GM06990 (cell line): ENCODE results near the gene SYMPK.

Experiments
- DNase-seq: peaks from one replicate; pipeline ENCODE4 v3.0.0-alpha.2; 2011; ENCODE audit not compliant: insufficient read length; ENCODE audit errors: extremely low read depth
- H3K27me3 ChIP-seq: replicated peaks from 2 replicates; pipeline ENCODE4 v1.6.0; 2011; ENCODE audit warnings: low read length; ENCODE audit not compliant: control insufficient read depth, insufficient read depth
- H3K36me3 ChIP-seq: 2 replicates; pipeline ENCODE4 v1.5.1; 2011; ENCODE audit warnings: low read length; ENCODE audit not compliant: control insufficient read depth, insufficient read depth
- H3K4me3 ChIP-seq: replicated peaks from 2 replicates; pipeline ENCODE4 v1.5.1; 2011; ENCODE audit warnings: low read depth, mild to moderate bottlenecking, control low read depth, low read length
- CTCF ChIP-seq: IDR thresholded peaks from 2 replicates; pipeline ENCODE4 v1.5.1; 2011; ENCODE audit warnings: low read length, control low read depth, mild to moderate bottlenecking, inconsistent platforms; ENCODE audit not compliant: insufficient read depth, poor library complexity, severe bottlenecking

The SYMPK gene

DNA sequence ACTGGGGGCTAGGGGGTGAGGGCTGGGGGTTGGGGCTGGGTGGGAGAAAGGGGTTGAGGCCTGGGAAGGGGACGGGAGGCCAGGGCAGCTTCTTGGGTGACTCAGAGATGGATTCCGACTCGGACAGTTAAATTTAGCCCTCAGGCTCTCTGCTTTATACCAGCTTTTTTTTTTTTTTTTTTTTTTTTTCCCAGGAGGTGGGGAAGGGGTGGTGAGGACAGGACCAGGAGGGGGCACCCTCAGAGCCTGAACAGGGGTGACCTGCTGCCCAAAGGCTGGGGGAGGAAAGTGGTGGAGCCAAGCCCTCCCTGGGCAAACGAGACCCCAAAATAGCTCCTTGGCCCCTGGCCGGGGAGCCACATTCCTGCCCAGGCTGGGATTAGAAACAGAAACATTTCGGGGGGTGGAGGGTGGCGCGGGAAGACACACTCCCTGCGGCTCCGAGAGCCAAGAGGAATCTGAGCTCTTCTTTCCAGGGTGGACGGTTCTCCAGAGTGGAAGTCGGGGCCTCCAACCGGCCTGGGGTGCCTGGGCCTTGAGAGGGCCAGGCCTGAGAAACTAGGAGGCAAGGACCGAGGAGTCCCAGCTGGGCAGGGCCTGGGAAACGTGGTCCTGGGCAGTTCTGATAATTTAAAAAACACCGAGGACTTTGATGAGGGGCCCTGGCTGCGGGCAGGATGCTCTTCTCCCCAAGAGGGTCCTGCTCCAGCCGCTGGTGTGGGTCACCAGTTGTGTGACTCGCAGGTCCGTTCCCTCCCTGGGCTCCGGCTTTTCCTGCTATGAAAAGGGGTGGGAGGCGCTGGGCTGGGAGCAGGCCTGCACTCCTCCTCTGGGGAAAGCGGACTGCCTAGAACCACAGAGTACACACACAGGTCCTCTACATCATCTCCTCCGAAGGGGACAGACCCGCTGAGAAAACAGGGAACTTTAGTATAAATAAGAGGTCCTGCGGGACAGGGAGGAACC lies 79.8 kb downstream of the SYMPK start:
- Histone ChIP-seq H3K27me3 (no peaks in the 10 kb centered on the region), H3K36me3 (peaks cover 22% of the 10 kb centered on the region), H3K4me3 (no peak overlapping the region)
- no peak for DNase-seq
- TF ChIP-seq CTCF = no peak

DNA sequence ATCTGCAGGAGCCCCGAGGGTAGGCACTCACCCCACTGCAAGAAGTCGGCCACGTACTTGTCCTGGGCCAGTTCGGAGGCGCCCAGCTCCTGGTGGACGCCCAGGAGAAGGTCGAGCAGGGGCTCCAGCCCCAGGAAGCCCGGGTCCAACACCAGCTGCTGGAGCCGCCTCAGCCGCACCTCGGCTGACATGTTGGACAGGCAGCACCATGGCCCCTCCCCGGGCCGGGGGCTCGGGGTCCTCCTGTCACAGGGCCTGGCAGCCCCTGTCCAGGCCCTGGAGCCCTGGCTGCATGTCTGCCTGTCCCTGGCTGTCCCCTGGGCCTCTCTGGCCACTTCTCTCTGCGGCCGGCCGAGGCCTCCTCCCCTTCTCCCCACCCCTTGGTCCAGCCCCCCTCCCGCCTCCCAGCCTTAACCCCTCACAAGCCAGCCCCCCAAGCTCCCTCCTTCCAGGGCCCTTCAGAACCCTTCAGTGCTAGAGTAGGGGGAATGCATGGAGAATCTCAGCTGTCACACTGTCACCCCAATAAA lies 80.7 kb downstream of the SYMPK start, which contains the start of gene DMPK:
Gene DMPK, minus strand, starts transcription at position 329 of the 530 bp plus-strand sequence. Its CDS starts 138 bp downstream, at position 191.
- no peak for TF ChIP-seq CTCF
- no peak for DNase-seq
- no peak within 1 kb of the TSS for H3K4me3 ChIP-seq

DNA sequence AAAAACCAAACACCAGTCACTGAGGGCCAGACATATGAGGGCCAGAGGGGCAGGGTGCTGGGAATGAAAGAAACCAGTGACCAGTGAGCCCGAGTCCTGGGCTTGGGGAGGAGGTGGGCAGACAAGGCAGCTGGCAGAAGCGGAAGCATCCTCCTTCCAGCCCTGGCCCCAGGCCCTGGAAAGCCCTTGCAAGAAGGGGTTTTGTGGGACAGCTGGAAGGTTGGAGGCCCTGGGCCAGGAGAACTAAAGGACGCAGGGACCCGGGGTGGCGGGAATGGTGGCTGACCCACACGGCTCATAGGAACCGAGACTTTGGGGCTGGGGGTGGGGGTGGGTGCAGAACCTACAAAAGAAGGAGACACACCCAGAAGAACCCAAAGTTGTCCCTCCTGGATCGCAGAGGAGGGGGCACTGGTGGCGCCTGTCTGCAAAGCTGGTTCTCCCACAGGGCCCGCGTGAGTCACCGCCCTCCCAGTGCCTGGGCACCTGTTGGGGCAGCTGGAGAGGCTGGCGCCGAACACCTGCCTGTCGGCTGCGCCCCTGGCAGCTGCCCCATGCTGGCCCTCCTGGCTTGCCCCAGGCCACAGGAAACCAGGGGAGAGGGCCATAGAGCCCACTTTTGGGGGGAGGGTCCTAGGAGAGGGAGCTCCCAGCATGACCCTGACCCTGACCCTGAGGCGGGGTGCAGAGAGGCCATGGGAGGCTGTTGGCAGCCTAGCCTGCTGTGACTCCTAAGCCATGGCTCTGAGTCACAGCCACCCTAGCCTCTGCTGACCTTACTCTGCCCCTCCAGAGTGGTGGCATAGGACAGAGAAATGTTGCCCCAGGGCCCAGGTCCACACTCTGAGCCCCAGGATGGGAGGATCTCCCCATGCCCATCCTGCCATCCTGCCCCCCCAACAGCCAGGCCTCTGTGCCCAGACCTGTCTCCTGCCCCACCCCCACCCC lies 81.5 kb downstream of the SYMPK start:
- Histone ChIP-seq H3K27me3 (no peaks in the 10 kb centered on the region), H3K4me3 (no peak overlapping the region), H3K36me3 (peaks cover 21% of the 10 kb centered on the region)
- no peak for DNase-seq
- no peak for TF ChIP-seq CTCF

More for the DNA sequence above, 80.7 kb downstream of the SYMPK start, which contains the start of gene DMPK:
- peaks cover 25% of the 10 kb centered on the region for H3K36me3 ChIP-seq
- H3K27me3 ChIP-seq = no peaks in the 10 kb centered on the region

GRCh38 chr19:45780448-45781213 lies 82.3 kb downstream of the SYMPK start:
- no peak for DNase-seq
- peaks cover 18% of the 10 kb centered on the region for H3K36me3 ChIP-seq
- no peak for TF ChIP-seq CTCF
- H3K27me3 ChIP-seq = no peaks in the 10 kb centered on the region
- H3K4me3 ChIP-seq = no peak overlapping the region

DNA sequence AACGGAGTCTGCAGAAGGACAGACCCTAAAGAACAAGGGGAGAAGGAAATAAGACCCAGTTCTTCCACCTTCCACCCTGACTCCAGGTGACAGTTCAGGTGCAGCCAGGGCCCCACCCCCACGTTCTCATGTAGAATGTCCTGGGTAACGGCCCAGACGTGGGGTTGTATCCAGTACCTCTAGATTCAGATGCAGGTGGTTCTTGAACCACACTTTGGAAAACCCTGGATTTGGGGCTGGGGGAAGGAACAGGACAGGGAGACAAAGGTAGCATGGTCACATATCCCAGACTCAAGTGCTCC lies 82.8 kb downstream of the SYMPK start:
- Histone ChIP-seq H3K4me3 (no peak overlapping the region), H3K36me3 (peaks cover 18% of the 10 kb centered on the region), H3K27me3 (no peaks in the 10 kb centered on the region)
- no peak for TF ChIP-seq CTCF
- no peak for DNase-seq
